Measurements from ENCODE around the gene MIB2.

GRCh38 chr1:1614954-1615255 lies 395 bp upstream of the MIB2 start:
- TF ChIP-seq CTCF (IDR thresholded peaks at IDR 0.05) = no peak
- TF ChIP-seq EZH2phosphoT487 (IDR thresholded peaks at IDR 0.05) = no peak

Data from neural progenitor cell (in vitro differentiated cells).